Skin epidermis (tissue), 12 donors: ENCODE data around the gene TWIST2.
A peak's percentile ranks its signal among the peaks of the same experiment; 100 is the strongest.

Experiments used
- H3K27ac ChIP-seq, 21 experiments: fragments of 200-600 bp; sonication (generic) in 11 of 21; one replicate each; pipeline ENCODE4 v1.5.0; 2020; ENCODE audit warnings: mild to moderate bottlenecking in 3 of 21, inconsistent platforms in 2 of 21, moderate library complexity in 2 of 21
- H3K4me3 ChIP-seq, 7 experiments: fragments of 200-600 bp; sonication (generic) in 2 of 7; one replicate each; pipeline ENCODE4 v1.5.0; 2020; ENCODE audit warnings: inconsistent platforms in 2 of 7, mild to moderate bottlenecking in 2 of 7, moderate library complexity in 1 of 7

Gene TWIST2

GRCh38 chr2:238854246-238854645 is 6.4 kb downstream of the TWIST2 start:
- Histone ChIP-seq H3K27ac (peak overlapping the region in 17 of 21 experiments; percentile 8 to 79 (median 63)), H3K4me3 (peak overlapping the region in 4 of 7 experiments; percentile 0 to 22 (median 11))

- H3K27ac ChIP-seq: peak overlapping the region in 17 of 21 experiments; percentile 0 to 79 (median 63)
- peak overlapping the region in 5 of 7 experiments; percentile 0 to 22 (median 11) for H3K4me3 ChIP-seq
These were observed 6.9 kb downstream of the TWIST2 start for GRCh38 chr2:238854699-238855229.

DNA sequence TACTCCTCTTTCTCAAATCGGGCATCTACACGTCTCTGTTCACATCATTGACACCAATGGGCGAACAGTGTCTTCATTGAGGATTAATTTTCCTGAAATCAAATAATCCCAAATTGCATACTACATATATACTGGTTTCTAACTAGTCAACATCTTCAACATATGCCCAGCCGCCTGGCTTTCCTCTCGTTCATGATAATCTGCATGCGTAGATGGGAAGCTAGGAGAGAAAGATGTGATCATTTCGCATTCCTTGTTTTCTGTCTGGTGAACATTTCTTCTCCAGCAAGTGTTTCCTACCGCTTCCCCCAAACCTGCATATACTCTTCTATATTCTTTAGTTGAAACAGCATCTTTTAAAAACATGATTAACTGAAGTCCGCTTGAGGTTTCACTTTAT is 7.4 kb downstream of the TWIST2 start:
- H3K27ac ChIP-seq: peak overlapping the region in 11 of 21 experiments; percentile 0 to 79 (median 72)
- peak overlapping the region in 2 of 7 experiments; percentile 21 to 22 for H3K4me3 ChIP-seq

DNA sequence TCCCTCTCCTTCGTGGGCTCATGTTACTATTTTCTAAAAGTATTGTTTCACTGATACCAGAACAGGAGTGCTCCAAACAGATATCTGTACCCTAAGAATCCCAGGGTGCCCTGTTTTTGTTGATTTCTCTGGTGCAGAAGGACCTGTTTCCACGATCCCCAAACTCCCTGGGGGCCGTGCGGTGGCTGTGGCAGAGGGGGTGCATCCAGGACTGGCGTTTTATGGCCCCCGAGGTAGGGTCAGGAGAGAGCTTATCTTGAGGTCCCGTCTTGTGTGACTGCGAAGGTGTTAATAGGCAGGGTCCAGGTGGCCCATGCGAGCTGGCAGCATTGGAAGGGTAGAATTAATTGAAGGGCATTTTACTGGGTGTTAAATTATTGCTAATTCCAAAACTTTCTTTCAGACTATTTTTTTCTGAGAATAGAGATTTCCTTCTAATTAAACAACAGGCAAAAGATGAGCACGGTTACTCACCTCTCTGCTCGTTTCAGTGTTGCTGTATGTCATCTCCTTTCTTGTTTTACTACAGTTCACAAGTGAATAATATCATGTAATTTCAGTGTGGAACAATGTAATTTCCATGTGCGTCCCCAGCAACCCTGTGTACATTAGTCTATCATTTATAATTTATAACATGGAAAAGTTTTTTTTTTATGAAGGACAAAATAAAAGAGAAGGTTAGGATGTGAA is 8.2 kb downstream of the TWIST2 start:
- peak overlapping the region in 11 of 21 experiments; percentile 5 to 79 (median 63) for H3K27ac ChIP-seq

GRCh38 chr2:238856713-238857567 is 9.1 kb downstream of the TWIST2 start:
- H3K4me3 ChIP-seq: no peak overlapping the region
- H3K27ac ChIP-seq: peak overlapping the region in 12 of 21 experiments; percentile 2 to 79 (median 26)

More for the DNA sequence above, 8.2 kb downstream of the TWIST2 start:
- peak overlapping the region in 3 of 7 experiments; percentile 10 to 22 (median 21) for H3K4me3 ChIP-seq

- Histone ChIP-seq H3K4me3 (no peak overlapping the region), H3K27ac (peak overlapping the region in 7 of 21 experiments; percentile 2 to 79 (median 42))
These were observed 10.1 kb downstream of the TWIST2 start for GRCh38 chr2:238857959-238858358.

DNA sequence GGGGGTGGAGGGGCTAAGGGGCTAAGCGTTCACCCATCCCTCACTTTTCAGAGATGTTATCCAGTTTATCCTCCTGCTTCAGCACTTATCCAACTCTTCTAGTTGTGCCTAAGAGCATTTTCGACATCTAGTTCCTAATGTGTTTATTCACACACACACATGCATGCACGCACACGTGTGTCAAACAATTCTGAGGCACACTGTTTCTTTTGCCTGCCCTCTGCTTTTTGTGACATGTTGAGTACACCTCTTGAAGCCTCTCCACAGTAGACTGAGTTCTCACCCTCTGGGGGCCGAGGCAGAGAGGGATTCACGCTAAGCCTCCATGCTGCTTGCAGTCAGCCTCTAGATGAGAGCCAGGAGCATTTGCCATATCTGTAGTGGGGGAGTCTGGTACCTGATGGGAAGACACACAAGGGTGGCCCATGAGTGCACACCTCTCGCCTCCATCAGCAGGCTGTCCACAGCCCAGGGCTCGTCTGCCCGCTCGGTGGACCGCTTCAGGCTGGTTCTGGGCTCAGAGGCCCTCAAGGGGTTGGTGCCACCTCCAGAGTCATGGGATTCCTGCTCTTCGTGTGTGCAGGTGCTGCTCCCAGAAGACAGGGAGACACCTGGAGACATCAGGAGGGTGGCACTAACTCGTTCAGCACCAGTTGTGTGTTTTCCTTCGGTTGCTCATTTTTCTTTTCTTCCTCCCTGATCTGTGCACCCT is 11.9 kb downstream of the TWIST2 start:
- H3K4me3 ChIP-seq: no peak overlapping the region
- H3K27ac ChIP-seq: peak overlapping the region in 5 of 21 experiments; percentile 2 to 54 (median 45)

- H3K27ac ChIP-seq: peak overlapping the region in 8 of 21 experiments; percentile 9 to 56 (median 26)
- H3K4me3 ChIP-seq: no peak overlapping the region
These were observed 13.3 kb downstream of the TWIST2 start for GRCh38 chr2:238861013-238861730.

GRCh38 chr2:238861766-238862315 is 14.0 kb downstream of the TWIST2 start:
- peak overlapping the region in 6 of 21 experiments; percentile 11 to 56 (median 36) for H3K27ac ChIP-seq
- no peak overlapping the region for H3K4me3 ChIP-seq

DNA sequence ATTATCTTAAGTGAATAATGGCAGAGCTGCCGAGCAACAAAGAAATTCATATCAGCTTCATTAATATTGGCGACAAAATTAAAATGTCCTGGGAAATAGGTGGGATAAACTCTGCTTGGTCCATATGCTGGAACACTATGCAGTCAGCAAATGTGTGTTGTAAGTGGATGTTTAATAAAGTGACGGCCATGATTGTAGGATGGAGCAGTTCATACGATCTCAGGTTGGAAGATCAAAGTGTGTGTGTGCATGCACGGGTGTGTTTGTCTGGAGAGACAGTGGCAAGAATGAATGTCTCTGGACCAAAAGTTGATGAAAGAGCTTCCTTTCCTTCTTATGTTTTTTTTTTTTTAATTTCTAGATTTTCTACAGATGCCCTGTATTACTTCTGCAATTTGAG is 14.8 kb downstream of the TWIST2 start:
- Histone ChIP-seq H3K4me3 (no peak overlapping the region), H3K27ac (no peak overlapping the region)

- no peak overlapping the region for H3K4me3 ChIP-seq
- H3K27ac ChIP-seq: peak overlapping the region in 10 of 21 experiments; percentile 27 to 76 (median 60)
These were observed 15.3 kb downstream of the TWIST2 start for GRCh38 chr2:238863231-238863630.

GRCh38 chr2:238863749-238864206 is 15.9 kb downstream of the TWIST2 start:
- Histone ChIP-seq H3K27ac (peak overlapping the region in 13 of 21 experiments; percentile 27 to 76 (median 58)), H3K4me3 (no peak overlapping the region)

- peak overlapping the region in 16 of 21 experiments; percentile 27 to 76 (median 58) for H3K27ac ChIP-seq
- no peak overlapping the region for H3K4me3 ChIP-seq
These were observed 16.5 kb downstream of the TWIST2 start for GRCh38 chr2:238864207-238865014.

- Histone ChIP-seq H3K27ac (peak overlapping the region in 6 of 21 experiments; percentile 27 to 76 (median 56)), H3K4me3 (no peak overlapping the region)
These were observed 17.3 kb downstream of the TWIST2 start for GRCh38 chr2:238865015-238865719.

GRCh38 chr2:238865744-238866355 is 18.0 kb downstream of the TWIST2 start:
- Histone ChIP-seq H3K4me3 (no peak overlapping the region), H3K27ac (peak overlapping the region in 6 of 21 experiments; percentile 17 to 76 (median 38))

DNA sequence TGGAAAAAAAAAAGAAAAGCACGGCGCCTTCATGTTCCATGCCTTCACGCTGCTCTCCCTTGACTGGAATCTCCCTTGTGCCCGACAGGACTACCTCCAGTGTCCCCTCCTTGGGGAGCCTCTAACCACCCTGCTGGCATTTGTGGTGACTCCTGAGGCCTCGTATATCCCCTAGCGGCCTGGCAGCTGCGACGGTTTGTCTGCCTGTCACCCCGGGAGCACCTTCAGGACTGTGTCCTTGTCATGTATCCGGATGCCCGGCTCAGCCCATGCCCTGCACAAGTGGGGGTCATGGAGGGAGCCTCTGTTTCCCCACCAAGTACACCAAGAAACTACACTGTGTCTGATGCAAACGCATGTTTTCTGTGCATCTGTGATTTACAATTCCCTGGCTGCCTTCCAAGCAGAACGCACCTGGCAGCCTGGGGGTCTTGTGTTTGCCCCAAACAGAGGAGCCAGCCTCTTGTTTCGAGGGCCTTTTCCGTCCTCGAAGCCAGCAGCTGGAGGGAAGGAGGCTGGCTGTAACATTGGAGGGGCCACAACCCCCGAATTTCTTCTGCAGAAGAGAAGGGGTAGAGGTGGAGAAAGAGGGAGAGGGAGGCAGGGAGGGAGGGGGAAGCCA is 18.9 kb downstream of the TWIST2 start:
- Histone ChIP-seq H3K27ac (peak overlapping the region in 3 of 21 experiments; percentile 21 to 58 (median 23)), H3K4me3 (no peak overlapping the region)
